ENCODE data around the gene NPAS1.
"Not testable (repeated sequence)": the region's sequence is repeated elsewhere in the genome, so short reads cannot be mapped to it uniquely, and the experiment has no call there.

Gene NPAS1

GRCh38 chr19:46990991-46991676, 28.5 kb upstream of the NPAS1 start:
- DNase-seq = peak; percentile 53

DNA sequence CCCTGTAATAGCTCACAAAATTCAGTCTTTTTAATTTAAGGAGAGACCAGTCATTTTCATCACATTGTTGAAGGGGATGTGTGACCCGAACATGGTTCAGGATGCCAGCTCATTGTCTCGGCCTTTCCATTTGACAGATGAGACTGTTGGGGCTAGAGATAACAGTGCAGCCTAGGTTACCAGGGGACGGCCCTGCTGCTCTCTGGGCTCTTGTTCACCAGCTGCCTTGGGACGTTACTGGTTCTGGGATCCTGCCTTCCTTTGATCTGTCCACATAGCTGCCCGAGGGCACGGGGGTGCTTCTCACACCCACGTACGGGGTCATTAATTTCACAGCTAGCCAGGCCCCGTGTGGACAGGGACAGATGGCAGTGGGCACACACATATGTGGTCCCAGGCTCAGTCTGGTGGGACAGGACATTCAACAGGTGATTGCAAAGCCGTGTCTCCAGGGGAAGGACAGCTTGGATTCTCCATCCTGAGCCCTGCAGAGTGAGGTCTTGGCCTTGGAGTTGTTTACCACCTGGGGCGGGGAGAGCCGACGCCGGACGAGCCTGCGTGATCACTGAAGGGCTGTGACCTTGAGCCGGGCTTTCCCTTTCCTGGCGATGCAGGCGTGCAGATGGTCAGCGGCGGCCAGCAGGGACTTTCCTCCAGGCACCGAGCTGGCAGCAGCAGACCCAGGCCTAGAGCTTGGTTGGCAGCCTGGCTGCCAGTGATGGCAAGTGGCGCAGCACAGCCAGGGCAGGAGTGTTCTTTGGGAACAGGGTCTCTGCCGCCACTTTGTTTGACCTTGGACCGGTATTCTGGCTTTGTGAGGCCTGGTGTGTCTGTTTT, 26.7 kb upstream of the NPAS1 start:
- no peak for DNase-seq

GRCh38 chr19:46993622-46994021, 26.0 kb upstream of the NPAS1 start:
- DNase-seq = no peak

DNA sequence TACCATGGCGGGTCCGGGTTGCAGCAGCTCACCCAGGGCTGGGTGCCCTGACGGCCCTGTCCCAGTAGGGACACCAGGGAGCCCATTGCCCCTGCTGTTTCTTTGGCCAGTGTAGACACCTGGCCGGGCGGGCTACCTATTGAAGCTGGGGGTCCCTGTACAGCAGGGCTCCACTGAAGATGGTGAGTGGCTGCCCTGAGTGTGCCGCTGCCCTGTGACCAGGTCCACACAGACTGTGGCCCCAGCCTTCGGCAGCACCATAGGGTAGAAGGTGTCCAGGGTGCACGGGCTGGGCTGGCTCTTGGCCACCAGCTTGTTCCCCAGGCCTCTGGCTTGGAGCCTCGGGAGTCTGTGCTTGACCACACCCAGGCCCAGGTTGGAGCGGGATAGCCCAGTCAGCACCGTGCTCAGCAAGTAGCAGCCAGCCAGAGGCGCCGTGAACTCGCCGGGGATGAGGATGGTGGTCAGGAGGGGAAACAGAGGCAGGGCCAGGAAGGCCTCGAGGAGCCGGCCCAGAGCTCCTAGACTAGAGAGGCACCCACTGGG, 25.4 kb upstream of the NPAS1 start:
- DNase-seq = no peak

DNA sequence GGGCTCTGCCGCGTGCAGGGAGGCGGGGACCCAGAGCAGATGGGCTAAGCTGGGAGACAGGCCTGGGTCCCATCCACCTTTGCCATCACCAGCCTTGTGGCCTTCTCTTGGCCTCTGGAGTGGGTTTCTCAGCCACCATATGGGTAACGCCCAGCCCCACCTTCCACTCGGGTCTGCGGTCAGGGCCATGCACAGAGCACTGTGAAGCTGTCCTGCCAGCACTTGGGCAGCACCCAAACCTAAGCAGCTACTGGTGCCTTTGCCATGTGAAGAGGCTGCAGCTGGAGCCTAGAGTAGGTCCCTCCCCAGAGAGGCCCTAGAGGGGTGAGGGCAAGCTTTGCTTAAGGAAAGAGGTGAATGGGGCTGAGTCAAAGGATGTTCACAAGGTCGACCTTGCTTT, 24.1 kb upstream of the NPAS1 start:
- DNase-seq = no peak

GRCh38 chr19:46998445-46999125, 21.1 kb upstream of the NPAS1 start:
- DNase-seq = no peak

DNA sequence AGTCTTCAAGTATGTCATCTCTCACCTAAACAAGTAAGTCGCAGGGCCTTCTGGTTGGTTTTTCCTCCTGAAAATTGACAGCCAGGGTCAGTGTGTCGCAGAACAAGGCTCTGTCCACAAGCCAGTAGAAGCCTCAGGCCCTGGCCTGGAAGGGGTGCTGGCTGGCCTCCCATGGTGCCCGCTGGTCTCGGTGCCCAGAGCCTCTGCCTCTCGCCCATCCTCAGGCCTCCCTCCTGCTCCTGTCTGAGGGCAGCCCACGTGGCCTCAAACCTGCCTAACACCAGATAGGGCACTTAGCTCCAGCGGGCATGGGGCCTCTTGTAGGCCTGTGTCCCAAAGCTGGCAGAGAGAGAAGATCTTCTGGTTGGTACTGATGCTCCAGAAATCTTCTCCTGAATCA, 20.3 kb upstream of the NPAS1 start:
- no peak for DNase-seq

DNA sequence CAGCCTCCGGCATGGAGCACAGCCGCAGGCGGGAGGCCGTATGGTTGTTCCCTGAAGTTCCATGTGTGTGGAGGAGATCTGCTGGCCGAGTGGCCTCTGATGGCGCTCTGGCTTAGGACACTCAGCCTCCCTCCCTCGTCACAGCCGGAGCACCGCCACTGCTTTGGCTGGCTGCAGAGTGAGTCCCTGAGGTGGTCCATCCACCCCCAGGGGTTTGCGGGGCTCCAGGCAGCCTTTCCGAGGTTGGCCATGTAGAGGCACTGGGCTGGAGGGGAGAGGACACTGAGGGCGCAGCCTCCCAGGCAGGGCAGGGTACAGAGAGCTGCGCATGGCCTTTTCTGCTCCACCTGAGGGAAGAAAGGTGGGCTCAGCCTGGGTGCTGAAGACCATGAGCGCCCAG, 19.8 kb upstream of the NPAS1 start:
- no peak for DNase-seq

DNA sequence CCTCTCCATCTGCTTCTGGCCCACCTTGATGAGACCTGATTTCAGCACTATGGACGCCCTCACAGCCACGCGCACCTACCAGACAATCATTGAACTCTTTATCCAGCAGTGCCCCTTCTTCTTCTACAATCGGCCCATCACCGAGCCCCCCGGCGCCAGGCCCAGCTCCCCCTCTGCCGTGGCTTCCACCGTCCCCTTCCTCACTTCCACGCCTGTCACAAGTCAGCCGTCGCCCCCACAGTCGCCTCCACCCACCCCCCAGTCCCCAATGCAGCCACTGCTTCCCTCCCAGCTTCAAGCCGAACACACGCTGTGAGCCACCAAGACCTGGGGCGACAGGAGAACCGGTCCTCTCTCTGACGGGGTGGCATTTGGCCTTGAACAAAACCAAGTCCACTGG, 19.3 kb upstream of the NPAS1 start:
- DNase-seq = no peak

- no peak for DNase-seq
Observed at GRCh38 chr19:47001584-47001983, 18.1 kb upstream of the NPAS1 start.

GRCh38 chr19:47002106-47002766, 17.4 kb upstream of the NPAS1 start:
- no peak for DNase-seq

- no peak for DNase-seq
Observed at GRCh38 chr19:47002853-47003610, 16.6 kb upstream of the NPAS1 start.

GRCh38 chr19:47003611-47004465, 15.8 kb upstream of the NPAS1 start:
- DNase-seq = no peak

DNA sequence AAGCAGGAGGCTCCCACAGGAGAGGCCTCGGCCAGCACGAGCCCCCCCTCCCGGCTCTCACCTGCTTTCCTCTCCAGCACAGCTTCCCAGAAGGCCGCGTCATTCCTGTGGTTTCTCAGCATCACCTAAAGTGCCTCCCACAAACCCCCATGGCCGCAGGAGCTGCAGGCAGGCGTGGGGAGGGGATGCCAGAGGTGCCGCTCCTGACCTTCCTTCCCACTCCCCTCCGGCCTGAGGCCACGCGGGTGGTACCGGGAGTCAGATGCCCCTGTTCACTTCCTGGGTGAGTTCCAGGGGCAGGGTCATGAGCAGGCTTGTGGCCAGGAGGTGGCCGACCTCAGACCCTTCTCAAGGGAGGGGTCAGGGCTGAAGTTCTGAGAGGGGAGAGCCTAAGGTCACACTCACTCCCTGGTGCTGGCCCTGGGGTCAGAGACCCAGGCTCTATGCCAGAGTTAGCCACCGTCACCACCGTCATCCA, 14.4 kb upstream of the NPAS1 start:
- DNase-seq = no peak

DNA sequence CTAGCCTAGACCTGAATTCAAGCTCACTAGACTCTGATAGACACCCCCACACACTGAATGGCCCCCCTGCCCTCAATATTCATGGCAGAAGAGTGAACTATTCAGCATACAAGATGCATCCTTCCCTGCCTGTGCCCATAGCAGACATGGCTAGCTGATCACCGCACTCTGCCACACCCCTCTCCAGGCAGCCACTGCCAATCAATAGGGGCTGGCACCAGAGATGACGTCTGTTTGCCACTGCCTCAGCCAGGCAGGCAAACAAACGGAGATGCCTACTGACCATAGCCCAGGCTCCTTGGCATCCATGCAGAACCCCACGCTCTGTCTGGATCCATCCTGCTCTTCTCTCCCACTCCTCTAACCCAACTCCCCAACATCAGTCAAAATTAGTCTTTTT, 13.8 kb upstream of the NPAS1 start:
- DNase-seq = peak; percentile 62

GRCh38 chr19:47006496-47006895, 13.1 kb upstream of the NPAS1 start:
- no peak for DNase-seq

GRCh38 chr19:47010549-47010948, 9.1 kb upstream of the NPAS1 start:
- DNase-seq = not testable (repeated sequence)

- DNase-seq = no peak
Observed at GRCh38 chr19:47012617-47013016, 7.0 kb upstream of the NPAS1 start.

DNA sequence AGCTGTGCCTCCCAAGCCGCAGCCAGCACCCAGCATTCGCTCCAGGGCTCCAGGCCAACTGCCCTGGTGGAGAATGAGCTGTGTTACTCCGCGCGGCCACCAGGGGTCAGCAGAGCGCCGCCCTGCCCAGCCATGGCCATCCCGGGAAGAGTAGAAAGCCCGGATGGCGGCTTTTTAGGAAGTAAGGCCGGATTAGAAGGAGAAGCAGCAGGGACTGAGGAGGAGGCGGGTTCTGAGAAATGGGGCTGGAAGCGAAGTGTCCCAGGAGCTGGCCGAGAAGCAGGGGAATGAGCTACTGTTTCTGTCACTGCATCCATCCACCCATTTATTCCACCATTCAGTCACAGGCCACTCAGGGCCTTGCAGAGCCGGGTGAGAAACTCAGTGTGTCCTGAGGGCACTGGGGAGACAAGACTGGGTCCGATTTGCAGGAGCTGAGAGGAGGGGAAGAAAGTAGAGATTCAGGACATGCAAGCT, 6.6 kb upstream of the NPAS1 start:
- peak; percentile 79 for DNase-seq

DNA sequence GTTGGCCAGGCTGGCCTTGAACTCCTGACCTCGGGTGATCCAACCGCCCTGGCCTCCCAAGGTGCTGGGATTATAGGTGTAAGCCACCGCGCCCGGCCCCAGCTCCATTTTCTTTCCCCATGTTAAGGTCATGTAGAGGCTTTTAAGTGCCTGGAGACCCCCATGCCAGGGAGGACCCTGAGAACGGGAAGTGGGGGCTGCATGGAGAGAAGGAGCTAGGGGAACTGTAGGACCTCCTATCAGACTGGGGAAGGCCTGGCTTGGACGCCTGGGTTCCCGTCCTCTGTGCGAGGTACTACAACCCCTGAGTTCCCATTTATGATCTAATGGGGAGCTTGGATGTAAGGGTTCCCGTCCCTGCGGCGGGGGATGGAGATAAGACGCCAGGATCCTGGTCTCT, 714 bp upstream of the NPAS1 start:
- no peak for DNase-seq
